A549 (cell line): ENCODE results near the gene NUDT5.

ENCODE experiments used
- CTCF ChIP-seq: fragments of >200 bp; sonication (Bioruptor Twin); formaldehyde crosslinking; IDR thresholded peaks from 3 replicates; pipeline ENCODE4 v1.5.1; 2016
- FOXS1 ChIP-seq: fragments of 250-450 bp; sonication (Bioruptor Pico); IDR thresholded peaks from 2 replicates; pipeline ENCODE4 v1.5.0; 2020; ENCODE audit warnings: mild to moderate bottlenecking, moderate library complexity
- HDAC2 ChIP-seq: fragments of 200-600 bp; sonication (generic); IDR thresholded peaks from 2 replicates; pipeline ENCODE4 v1.6.1; 2016
- HOXB13 ChIP-seq: fragments of 250-450 bp; sonication (Bioruptor Pico); IDR thresholded peaks from 2 replicates; pipeline ENCODE4 v1.5.0; 2020; ENCODE audit warnings: low read depth, mild to moderate bottlenecking, moderate library complexity
- JUNB ChIP-seq: fragments of >200 bp; sonication (Bioruptor Twin); formaldehyde crosslinking; IDR thresholded peaks from 2 replicates; pipeline ENCODE4 v1.6.1; 2016
- MAX ChIP-seq: IDR thresholded peaks from 2 replicates; pipeline ENCODE4 v1.6.1; 2012
- RCOR1 ChIP-seq: fragments of 150-350 bp; IDR thresholded peaks from 2 replicates; pipeline ENCODE4 v1.6.1; 2014; ENCODE audit warnings: antibody characterized with exemption, low read length, low read depth

GRCh38 chr10:12195281-12195602 is 449 bp downstream of the NUDT5 start:
- TF ChIP-seq MAX (no peak), CTCF (no peak), HOXB13 (CRISPR knock-in tag) (no peak), JUNB (no peak), RCOR1 (no peak), HDAC2 (no peak), FOXS1 (CRISPR knock-in tag) (no peak)
